Upper lobe of left lung (tissue), 6 donors: ENCODE measurements around the gene KRIT1. TPM values are rescaled to one million over a fixed set of nuclear protein-coding genes. Genes with fewer than 3 reads are reported as not detected.

Experiments
- ATAC-seq, 2 donors: fragments of 200-7000 bp; cut with Tn5 transposase; one replicate each; pipeline ENCODE4 v1.9.1; 2022; ENCODE audit warnings: mild to moderate bottlenecking in 2 of 2, moderate library complexity in 2 of 2; ENCODE audit not compliant: low FRiP score in 2 of 2
- DNase-seq, 2 donors: peaks; one replicate each; pipeline ENCODE4 v3.0.0-alpha.2; 2019 to 2020
- H3K27ac ChIP-seq, 4 donors: fragments of 200-600 bp; sonication (generic); one replicate each; pipeline ENCODE4 v1.5.1; 2016 to 2019
- H3K27me3 ChIP-seq, 4 donors: fragments of 200-600 bp; sonication (generic); one replicate each; pipeline ENCODE4 v1.5.1; 2017 to 2019
- H3K36me3 ChIP-seq, 4 donors: fragments of 200-600 bp; sonication (generic); one replicate each; pipeline ENCODE4 v1.5.1; 2016 to 2019
- H3K4me1 ChIP-seq, 4 donors: fragments of 200-600 bp; sonication (generic); one replicate each; pipeline ENCODE4 v1.5.1; 2018 to 2019
- H3K4me3 ChIP-seq, 4 donors: fragments of 200-600 bp; sonication (generic); one replicate each; pipeline ENCODE4 v1.5.1; 2017 to 2019; ENCODE audit warnings: mild to moderate bottlenecking in 2 of 4, moderate library complexity in 1 of 4
- H3K9me3 ChIP-seq, 4 donors: fragments of 200-600 bp; sonication (generic); one replicate each; pipeline ENCODE4 v1.5.1; 2018 to 2019
- CTCF ChIP-seq, 6 experiments: fragments of 450-650 bp in 4 of 6; fragments of 200-600 bp in 2 of 6; sonication (generic) in 2 of 6; IDR thresholded peaks; one replicate each; pipeline ENCODE4 v1.5.1; 2016 to 2019; ENCODE audit warnings: antibody characterized with exemption in 6 of 6
- EP300 ChIP-seq, 4 donors: sonication (generic); formaldehyde crosslinking; IDR thresholded peaks; one replicate each; pipeline ENCODE4 v1.5.1; 2017; ENCODE audit warnings: antibody characterized with exemption in 4 of 4, control low read depth in 2 of 4
- POLR2A ChIP-seq, 4 donors: fragments of 450-650 bp; IDR thresholded peaks; one replicate each; pipeline ENCODE4 v1.5.1; 2016 to 2017; ENCODE audit warnings: antibody characterized with exemption in 4 of 4, mild to moderate bottlenecking in 2 of 4
- POLR2AphosphoS5 ChIP-seq, 2 donors: sonication (generic); formaldehyde crosslinking; IDR thresholded peaks; one replicate each; pipeline ENCODE4 v1.5.1; 2017; ENCODE audit warnings: antibody characterized with exemption in 2 of 2
- WGBS, 2 donors: methylation state at CpG; one replicate each; pipeline ENCODE4 v1.1.5; 2017 to 2018; 5-methylcytosine and 5-hydroxymethylcytosine counted together
- total RNA-seq, 6 donors: library from RNA; depleted of rRNA in 4 of 6; stranded (reverse); fragments of >200 nt in 4 of 6; gene quantifications; one replicate each; pipeline versions ENCODE4 v1.1.0 to v1.2.1, GENCODE V29; 2016 to 2021
- donor health status: DM: no; HTN: no; CAD: no; lungs with moderate emphysema.
- donor health status: DM: no; HTN: yes; CAD: no; lungs with severe emphysema.

KRIT1 gene
- total RNA-seq, 6 donors from 2014 or later: 36.8 to 173 (median 56.2) TPM

GRCh38 chr7:92228742-92229141 is 17.0 kb downstream of the KRIT1 start:
- no peaks in the 10 kb centered on the region for H3K4me1 ChIP-seq
- H3K27me3 ChIP-seq: no peaks in the 10 kb centered on the region
- no peak overlapping the region for H3K4me3 ChIP-seq
- no peak overlapping the region for H3K27ac ChIP-seq
- TF ChIP-seq EP300 (IDR thresholded peaks at IDR 0.05) (no peak), POLR2AphosphoS5 (IDR thresholded peaks at IDR 0.05) (no peak), CTCF (IDR thresholded peaks at IDR 0.05) (no peak), POLR2A (IDR thresholded peaks at IDR 0.05) (no peak)
- H3K9me3 ChIP-seq: no peaks in the 10 kb centered on the region
- DNase-seq: no peak
- ATAC-seq: no peak
- peaks cover 3 to 82% (median 53%) of the 10 kb centered on the region in 4 donors for H3K36me3 ChIP-seq
- WGBS, 2 donors: 96 to 100% methylated on average over 2 of the region's 2 CpGs

- no peak for ATAC-seq
- 100% methylated on average over 2 of the region's 2 CpGs for WGBS, 2 donors
- no peak overlapping the region for H3K27ac ChIP-seq
These were observed 17.6 kb downstream of the KRIT1 start for GRCh38 chr7:92228100-92228499.

GRCh38 chr7:92226981-92227380 is 18.7 kb downstream of the KRIT1 start:
- no peak overlapping the region for H3K4me3 ChIP-seq
- no peak for TF ChIP-seq POLR2AphosphoS5 (IDR thresholded peaks at IDR 0.05)
- no peak for TF ChIP-seq CTCF (IDR thresholded peaks at IDR 0.05)
- no peak for TF ChIP-seq POLR2A (IDR thresholded peaks at IDR 0.05)
- no peak for TF ChIP-seq EP300 (IDR thresholded peaks at IDR 0.05)
- no peaks in the 10 kb centered on the region for H3K27me3 ChIP-seq
- H3K9me3 ChIP-seq: no peaks in the 10 kb centered on the region
- peaks cover 3 to 80% (median 49%) of the 10 kb centered on the region in 4 donors for H3K36me3 ChIP-seq
- H3K27ac ChIP-seq: no peak overlapping the region
- ATAC-seq (no peak), DNase-seq (no peak)
- WGBS, 2 donors: 95 to 96% methylated on average over 4 of the region's 4 CpGs
- no peaks in the 10 kb centered on the region for H3K4me1 ChIP-seq

More at GRCh38 chr7:92228100-92228499, 17.6 kb downstream of the KRIT1 start:
- Histone ChIP-seq H3K27me3 (no peaks in the 10 kb centered on the region), H3K4me3 (no peak overlapping the region), H3K9me3 (no peaks in the 10 kb centered on the region), H3K36me3 (peaks cover 3 to 81% (median 51%) of the 10 kb centered on the region in 4 donors), H3K4me1 (no peaks in the 10 kb centered on the region)
- no peak for DNase-seq
- TF ChIP-seq CTCF (IDR thresholded peaks at IDR 0.05) (no peak), EP300 (IDR thresholded peaks at IDR 0.05) (no peak), POLR2AphosphoS5 (IDR thresholded peaks at IDR 0.05) (no peak)

GRCh38 chr7:92221766-92222165 is 23.9 kb downstream of the KRIT1 start:
- no peaks in the 10 kb centered on the region for H3K27me3 ChIP-seq
- H3K27ac ChIP-seq: no peak overlapping the region
- TF ChIP-seq CTCF (IDR thresholded peaks at IDR 0.05): no peak
- TF ChIP-seq POLR2A (IDR thresholded peaks at IDR 0.05): no peak
- TF ChIP-seq EP300 (IDR thresholded peaks at IDR 0.05): no peak
- H3K36me3 ChIP-seq: peaks cover 15 to 98% (median 65%) of the 10 kb centered on the region in 4 donors
- H3K9me3 ChIP-seq: no peaks in the 10 kb centered on the region
- WGBS, 2 donors: 93 to 94% methylated on average over 3 of the region's 3 CpGs
- no peak for DNase-seq
- H3K4me1 ChIP-seq: no peaks in the 10 kb centered on the region
- no peak for ATAC-seq
- no peak overlapping the region for H3K4me3 ChIP-seq

GRCh38 chr7:92206672-92207071 is 39.0 kb downstream of the KRIT1 start:
- Histone ChIP-seq H3K4me3 (no peak overlapping the region), H3K36me3 (peaks cover 9 to 82% (median 30%) of the 10 kb centered on the region in 4 donors), H3K27ac (no peak overlapping the region), H3K27me3 (no peaks in the 10 kb centered on the region), H3K4me1 (no peaks in the 10 kb centered on the region), H3K9me3 (peaks cover 0 to 5% (median 0%) of the 10 kb centered on the region in 4 donors)
- WGBS, 2 donors: 97 to 100% methylated on average over 1 of the region's 1 CpG
- DNase-seq (no peak), ATAC-seq (no peak)
- no peak for TF ChIP-seq POLR2A (IDR thresholded peaks at IDR 0.05)
- no peak for TF ChIP-seq CTCF (IDR thresholded peaks at IDR 0.05)
- TF ChIP-seq EP300 (IDR thresholded peaks at IDR 0.05): no peak
- TF ChIP-seq POLR2AphosphoS5 (IDR thresholded peaks at IDR 0.05): no peak
